KG1 (cell line): ENCODE results near the gene NAA38.

Source experiments
- DNase-seq: peaks from one replicate; lab custom pipeline; 2025; lab: John Stamatoyannopoulos, UW

Gene NAA38

DNA sequence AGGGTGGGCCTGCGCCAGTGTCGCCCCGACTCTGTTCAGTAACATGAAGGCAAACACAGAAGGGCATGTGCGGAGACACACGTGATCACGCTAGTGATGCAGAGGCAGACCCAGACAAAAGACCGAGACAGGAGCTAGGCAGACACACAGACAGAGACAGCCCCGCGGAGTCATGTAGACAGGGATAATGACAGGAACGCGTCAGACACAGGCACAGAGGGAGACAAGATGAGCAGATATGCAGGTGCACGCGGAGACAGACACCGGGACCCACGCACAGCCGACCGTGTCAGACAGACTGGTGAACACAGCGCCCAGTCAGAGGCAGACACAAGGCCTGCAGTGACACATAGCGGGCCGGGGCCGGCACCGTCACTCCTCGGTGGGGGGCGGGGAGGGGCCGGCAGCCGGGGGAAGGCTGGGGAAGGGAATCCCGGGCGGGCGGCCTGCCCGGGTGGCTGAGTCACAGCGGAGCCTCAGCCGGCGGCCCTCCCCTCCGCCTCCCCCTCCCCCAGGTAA is 15.9 kb downstream of the NAA38 start:
- no peak for DNase-seq

GRCh38 chr17:7840875-7841274 is 16.5 kb downstream of the NAA38 start:
- DNase-seq, result no peak

GRCh38 chr17:7840441-7840840 is 16.9 kb downstream of the NAA38 start:
- DNase-seq, result no peak

DNA sequence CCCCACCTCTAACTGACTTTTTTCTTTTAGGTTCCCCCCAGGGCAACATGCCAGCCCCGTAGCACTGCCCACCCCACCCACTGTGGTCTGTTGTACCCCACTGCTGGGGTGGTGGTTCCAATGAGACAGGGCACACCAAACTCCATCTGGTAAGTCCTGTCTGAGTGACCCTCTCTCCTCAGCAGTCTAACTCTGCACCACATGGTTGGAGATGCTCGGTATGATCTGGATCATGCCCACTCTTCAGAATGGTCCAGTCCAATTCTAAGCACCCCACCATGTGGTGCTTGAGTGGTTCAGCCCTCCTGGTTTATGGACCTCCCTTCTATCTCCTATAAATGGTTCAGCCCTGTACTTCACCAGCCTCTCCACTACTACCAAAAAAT is 17.5 kb downstream of the NAA38 start:
- DNase-seq, result no peak

DNA sequence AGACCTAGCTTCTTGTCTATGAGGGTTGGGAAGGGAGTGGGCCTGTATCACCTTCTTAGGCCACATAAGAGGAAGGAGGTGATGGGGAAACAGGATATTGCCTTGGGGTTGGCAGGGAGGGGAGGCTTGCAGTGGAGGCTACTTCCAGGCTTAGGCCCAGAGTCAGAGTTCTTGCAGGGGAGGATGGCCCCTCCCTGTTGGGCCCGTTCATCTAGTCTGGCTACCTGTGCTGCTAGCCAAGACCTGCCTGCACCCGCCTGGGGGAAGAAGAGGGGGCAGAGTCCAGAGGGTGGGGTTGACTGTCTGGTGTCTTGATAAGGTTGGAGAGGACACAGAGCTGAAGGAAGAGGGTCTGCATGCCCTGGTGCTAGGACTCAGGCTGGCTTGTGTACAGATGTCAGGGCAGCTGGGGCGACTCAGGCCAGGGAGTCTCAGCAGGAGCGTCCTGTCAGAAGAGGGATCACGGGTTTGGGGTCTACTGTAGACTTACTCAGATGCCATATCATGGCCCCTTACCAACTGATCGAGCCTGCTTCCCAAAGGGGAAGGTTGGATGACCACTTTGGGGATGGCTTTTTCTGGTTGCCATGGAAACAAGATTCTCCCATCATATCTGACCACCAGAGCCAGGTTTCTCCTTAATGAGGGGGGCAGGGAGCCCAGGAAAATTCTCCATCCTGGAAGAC is 18.0 kb downstream of the NAA38 start:
- no peak for DNase-seq

- peak; percentile 37 for DNase-seq
These were observed 19.0 kb downstream of the NAA38 start for GRCh38 chr17:7838090-7839075.

- no peak for DNase-seq
These were observed 19.8 kb downstream of the NAA38 start for GRCh38 chr17:7837408-7838088.

GRCh38 chr17:7836596-7837407 is 20.6 kb downstream of the NAA38 start:
- peak; percentile 5 for DNase-seq

DNA sequence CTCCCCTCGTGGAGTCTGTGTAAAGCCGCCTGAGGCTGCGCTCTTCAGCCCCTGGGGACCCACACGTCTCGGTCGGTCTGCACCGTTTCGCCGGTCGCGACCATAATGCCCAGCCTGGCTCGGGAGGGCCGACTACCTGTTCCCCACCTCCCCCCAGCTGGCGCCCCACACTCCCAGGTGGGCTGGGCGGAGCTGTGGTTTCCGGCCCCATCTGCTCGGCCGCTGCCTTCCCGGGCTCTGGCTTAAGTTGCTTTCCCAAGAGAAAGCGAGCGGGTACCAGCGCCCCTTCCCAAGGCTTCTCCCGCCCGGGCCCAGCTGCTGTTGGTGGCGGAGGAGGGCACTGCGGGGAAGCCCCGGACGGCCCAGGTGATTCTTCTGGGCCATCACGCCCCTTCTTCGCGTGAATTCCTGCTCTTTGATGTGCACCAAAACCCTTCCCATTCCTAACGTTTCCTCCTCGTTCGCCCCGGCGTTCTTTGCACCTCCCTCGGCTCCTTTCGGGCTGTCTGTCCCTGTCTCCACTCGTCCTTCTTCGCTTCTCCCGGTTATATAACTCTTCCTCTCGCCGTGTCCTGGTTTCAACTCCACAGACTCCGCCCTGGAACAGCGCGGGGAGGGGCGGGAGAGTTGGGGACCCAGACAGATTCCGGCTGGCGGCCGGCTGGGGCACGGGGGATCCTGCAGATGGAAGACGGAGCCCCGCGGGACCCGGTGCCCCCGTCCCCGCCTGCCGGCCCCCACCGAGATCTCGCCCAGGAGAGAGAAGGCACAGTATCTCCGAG is 21.4 kb downstream of the NAA38 start:
- DNase-seq, result no peak

- peak; percentile 28 for DNase-seq
These were observed 22.2 kb downstream of the NAA38 start for GRCh38 chr17:7834957-7835813.

- no peak for DNase-seq
These were observed 22.8 kb downstream of the NAA38 start for GRCh38 chr17:7834542-7834956.

GRCh38 chr17:7833795-7834541 is 23.4 kb downstream of the NAA38 start, which contains the start of gene KDM6B:
Gene KDM6B, plus strand, starts transcription at chr17:7834217. Its CDS starts 11,338 bp downstream, at chr17:7845555.
- DNase-seq, result peak; percentile 28

DNA sequence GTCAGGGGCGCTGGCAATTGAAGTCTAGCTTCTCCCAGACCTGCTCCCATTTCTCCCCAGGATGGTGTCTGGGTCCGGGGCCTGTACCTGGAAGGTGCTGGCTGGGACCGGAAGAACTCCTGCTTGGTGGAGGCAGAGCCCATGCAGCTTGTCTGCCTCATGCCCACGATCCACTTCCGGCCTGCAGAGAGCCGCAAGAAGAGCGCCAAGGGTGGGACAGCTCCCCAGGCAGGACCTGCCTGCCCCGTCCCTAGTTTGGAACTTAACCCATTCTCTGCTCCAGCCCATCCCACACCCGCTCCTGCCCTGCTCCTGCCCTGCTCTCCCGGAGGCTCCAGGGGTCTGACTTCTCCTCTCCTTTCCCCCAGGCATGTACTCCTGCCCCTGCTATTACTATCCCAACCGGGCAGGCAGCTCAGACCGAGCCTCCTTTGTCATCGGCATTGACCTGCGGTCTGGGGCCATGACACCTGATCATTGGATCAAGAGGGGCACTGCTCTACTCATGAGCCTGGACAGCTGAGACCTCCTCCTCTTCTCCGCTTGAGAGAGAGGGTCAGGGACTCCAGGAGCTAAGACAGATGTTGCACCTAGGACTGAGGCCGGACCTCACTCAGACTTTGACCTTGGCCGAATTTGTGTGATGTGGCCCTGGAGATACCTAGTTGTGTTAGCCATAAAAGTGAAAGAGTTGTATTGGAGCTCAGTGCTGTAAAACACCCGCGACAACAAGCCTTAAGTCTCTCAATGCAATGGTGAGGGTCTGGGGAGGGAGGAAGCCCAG is 24.2 kb downstream of the NAA38 start:
- no peak for DNase-seq

DNA sequence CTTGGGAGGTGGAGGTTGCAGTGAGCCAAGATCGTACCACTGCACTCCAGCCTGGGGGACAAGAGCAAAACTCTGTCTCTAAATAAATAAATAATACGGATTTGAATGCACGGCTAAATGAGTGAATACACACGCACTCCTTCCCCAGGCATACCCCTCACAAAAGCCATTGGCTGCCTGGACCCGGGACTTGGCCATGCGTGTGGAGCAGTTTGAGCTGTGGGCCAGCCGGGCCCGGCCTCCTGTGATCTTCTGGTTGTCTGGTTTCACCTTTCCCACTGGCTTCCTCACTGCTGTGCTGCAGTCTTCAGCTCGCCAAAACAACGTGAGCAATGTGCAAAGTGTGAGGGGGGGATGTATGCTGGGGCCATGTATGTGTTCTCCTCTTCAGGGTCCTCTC is 24.9 kb downstream of the NAA38 start:
- DNase-seq, result no peak

DNA sequence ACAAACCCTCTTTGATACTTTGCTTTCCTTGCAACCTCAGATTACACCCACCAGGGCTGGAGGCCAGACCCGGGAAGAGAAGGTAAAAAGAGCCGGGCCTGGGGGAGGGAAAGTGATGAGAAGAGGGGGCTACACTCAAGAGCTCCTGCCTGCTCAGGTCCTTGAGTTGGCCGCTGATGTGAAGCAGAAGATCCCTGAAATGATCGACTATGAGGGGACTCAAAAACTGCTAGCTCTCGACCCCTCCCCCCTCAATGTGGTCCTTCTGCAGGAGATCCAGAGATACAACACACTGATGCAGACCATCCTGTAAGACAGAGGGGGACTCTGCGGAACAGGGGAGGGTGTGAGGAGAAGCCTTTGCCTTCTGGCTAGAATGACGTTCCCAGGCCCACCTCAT is 26.1 kb downstream of the NAA38 start:
- DNase-seq, result no peak

GRCh38 chr17:7830616-7831015 is 26.7 kb downstream of the NAA38 start:
- no peak for DNase-seq

GRCh38 chr17:7825206-7825990 is 32.0 kb downstream of the NAA38 start:
- DNase-seq, result no peak
